GM06990 (cell line): Measurements from ENCODE around the gene ELOVL1.

Experiments
- DNase-seq: peaks from one replicate; pipeline ENCODE4 v3.0.0-alpha.2; 2011; ENCODE audit not compliant: insufficient read length; ENCODE audit errors: extremely low read depth
- H3K27me3 ChIP-seq: replicated peaks from 2 replicates; pipeline ENCODE4 v1.6.0; 2011; ENCODE audit warnings: low read length; ENCODE audit not compliant: control insufficient read depth, insufficient read depth
- H3K36me3 ChIP-seq: 2 replicates; pipeline ENCODE4 v1.5.1; 2011; ENCODE audit warnings: low read length; ENCODE audit not compliant: control insufficient read depth, insufficient read depth
- H3K4me3 ChIP-seq: replicated peaks from 2 replicates; pipeline ENCODE4 v1.5.1; 2011; ENCODE audit warnings: low read depth, mild to moderate bottlenecking, control low read depth, low read length
- TF ChIP-seq, protein P1 (sequence below): IDR thresholded peaks from 2 replicates; pipeline ENCODE4 v1.5.1; 2011; ENCODE audit warnings: low read length, control low read depth, mild to moderate bottlenecking, inconsistent platforms; ENCODE audit not compliant: insufficient read depth, poor library complexity, severe bottlenecking

ELOVL1 gene

DNA sequence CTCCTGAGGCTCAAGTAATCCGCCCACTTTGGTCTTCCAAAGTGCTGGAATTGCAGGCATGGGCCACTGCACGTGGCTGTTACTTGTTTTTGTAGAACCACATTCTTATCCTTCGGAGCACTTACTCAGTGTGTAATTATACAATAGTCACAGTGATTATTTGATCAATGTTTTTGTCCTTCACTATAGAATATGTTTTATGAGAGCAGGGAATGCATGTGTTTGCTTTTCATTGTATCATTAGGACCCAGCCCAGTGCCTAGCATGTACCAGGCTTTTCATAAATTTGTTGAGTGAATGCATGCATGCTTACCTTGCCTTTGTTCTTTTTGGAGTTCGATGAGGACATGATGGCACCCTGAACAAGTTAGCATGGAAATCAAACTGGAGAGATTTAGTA, 27.7 kb upstream of the ELOVL1 start:
- Histone ChIP-seq H3K27me3 (no peaks in the 10 kb centered on the region), H3K36me3 (peaks cover 2% of the 10 kb centered on the region; the same call in 1 of the 2 replicates), H3K4me3 (no peak overlapping the region)
- DNase-seq: no peak
- TF ChIP-seq, protein P1, sequence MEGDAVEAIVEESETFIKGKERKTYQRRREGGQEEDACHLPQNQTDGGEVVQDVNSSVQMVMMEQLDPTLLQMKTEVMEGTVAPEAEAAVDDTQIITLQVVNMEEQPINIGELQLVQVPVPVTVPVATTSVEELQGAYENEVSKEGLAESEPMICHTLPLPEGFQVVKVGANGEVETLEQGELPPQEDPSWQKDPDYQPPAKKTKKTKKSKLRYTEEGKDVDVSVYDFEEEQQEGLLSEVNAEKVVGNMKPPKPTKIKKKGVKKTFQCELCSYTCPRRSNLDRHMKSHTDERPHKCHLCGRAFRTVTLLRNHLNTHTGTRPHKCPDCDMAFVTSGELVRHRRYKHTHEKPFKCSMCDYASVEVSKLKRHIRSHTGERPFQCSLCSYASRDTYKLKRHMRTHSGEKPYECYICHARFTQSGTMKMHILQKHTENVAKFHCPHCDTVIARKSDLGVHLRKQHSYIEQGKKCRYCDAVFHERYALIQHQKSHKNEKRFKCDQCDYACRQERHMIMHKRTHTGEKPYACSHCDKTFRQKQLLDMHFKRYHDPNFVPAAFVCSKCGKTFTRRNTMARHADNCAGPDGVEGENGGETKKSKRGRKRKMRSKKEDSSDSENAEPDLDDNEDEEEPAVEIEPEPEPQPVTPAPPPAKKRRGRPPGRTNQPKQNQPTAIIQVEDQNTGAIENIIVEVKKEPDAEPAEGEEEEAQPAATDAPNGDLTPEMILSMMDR: no peak

DNA sequence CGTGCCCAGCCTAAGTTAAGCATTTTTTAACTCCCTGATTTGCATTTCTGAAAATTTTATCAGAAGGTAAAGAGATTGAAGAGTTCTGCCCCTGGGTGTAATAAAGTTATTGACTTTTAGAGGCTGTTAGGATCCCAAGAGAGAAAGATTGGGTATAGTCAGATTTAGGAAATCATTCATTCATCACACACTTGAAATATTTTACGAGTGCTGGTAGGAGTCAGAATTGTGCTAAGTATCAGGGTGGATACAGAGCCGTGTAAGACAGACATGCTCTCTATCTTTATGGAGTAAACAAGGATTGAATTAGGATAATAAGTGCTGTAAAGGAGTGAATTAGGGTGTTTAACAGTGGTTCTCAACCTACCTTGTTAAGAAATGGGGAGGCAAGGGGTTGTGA, 24.9 kb upstream of the ELOVL1 start:
- no peak for DNase-seq
- H3K4me3 ChIP-seq: no peak overlapping the region
- H3K36me3 ChIP-seq: peaks cover 2% of the 10 kb centered on the region; the same call in 1 of the 2 replicates
- H3K27me3 ChIP-seq: no peaks in the 10 kb centered on the region
- TF ChIP-seq, protein P1: no peak

DNA sequence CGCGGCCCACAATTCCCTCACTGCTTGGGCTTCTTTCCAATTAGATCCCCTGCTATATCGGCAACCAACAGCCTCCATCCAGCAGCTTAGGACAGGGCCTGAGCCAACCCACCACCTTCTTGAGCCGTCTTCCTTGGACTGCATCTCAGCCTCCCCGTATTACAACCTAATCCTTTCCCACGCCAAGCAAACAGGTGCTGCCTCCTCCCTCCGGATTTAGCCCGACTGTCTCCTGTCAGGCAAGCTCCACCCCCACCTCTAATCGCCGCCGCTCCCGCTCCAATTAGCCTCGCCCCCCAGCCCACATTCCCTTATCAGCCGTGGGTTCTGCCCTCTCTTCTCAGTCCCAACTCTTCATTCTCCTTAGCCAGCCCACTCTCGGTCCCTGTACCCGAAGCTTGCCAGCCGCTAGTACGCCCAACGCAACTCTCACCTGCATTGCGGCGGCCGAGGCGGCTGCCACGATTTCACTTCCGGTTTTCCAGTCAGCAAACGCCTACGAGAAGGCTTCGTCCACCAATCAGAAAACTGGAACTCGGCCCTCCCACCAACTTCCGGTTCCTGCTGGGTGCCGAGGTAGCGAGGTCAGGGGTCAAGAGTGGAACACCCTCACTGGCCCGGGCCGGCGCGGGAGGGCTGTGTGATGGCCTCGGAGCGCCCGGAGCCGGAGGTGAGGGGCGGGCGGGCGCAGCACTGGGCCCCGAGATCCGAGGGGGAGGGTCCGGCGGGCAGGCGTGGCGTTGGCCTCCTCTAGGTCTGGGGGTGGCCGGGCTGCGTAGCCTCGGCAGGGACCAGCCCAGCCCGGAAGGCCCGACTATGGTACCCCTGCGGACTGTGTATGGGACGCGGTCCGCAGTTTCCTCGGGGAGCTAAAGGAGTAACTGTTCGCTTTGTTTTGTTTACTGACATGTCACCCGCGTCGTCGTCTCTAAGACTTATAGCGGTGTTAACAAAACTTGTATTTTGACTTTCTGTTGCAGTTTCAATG, 21.8 kb upstream of the ELOVL1 start, which contains the start of the genes MED8 and SZT2:
MED8 (minus strand) TSS at position 475 of the 988 bp plus-strand sequence; CDS start at position 439, 36 bp downstream.
SZT2 (plus strand) TSS at position 574 of the 988 bp plus-strand sequence; CDS start at position 644, 70 bp downstream.
- DNase-seq: peak; percentile 88
- Histone ChIP-seq H3K27me3 (no peaks in the 10 kb centered on the region), H3K36me3 (peaks cover 9% of the 10 kb centered on the region), H3K4me3 (peak within 1 kb of the TSS; percentile 94)
- TF ChIP-seq, protein P1: no peak

DNA sequence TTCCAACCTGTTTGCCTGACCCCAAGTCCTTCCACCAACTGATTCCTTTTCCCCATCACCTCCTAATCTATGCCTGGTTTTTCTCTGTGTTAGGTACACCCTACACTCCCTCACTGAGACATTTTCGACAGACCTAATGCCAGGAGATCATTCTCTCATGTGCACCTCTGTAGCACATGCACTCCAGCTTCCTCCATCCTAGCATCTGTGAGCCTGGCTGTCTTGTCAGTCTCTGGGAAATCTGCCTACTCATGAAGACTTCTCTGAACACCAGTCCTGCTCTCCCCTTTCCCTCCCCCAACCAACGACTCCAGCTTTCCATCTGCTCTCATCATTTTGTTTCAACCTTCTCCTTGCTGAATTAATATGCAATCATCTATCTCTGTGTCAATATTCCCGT, 20.8 kb upstream of the ELOVL1 start:
- TF ChIP-seq, protein P1: no peak
- peaks cover 12% of the 10 kb centered on the region for H3K36me3 ChIP-seq
- no peaks in the 10 kb centered on the region for H3K27me3 ChIP-seq
- H3K4me3 ChIP-seq: peak overlapping the region; percentile 94
- DNase-seq: no peak

DNA sequence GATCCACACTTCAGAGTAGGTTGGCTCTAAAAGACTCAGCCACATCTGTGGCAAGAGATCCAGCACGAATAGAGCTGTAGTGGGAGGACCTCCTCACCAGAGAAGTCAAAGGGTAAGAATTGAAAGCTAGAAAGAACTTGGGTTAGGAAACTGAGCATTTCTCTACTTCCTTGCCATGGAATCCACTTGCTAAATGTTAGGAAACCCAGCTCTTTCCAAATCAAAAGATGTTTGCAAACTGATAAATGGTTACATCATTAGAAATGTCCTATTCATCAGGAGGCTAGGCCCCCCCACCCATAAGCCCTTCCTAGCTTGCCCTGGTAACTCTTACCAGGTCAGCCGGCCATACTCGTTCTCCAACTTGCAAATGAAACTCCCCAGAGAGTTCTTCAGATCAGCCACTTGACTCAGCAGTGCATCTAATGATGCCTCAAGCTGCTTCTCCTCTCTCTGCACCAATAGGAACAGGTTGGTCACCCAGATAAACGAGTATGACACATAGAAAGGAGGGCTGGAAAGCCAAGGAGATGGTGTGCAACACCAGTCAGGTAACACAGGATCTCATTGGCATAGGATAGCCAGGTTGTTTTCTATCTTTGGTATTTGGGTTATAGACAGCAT, 20.3 kb upstream of the ELOVL1 start:
- TF ChIP-seq, protein P1: no peak
- Histone ChIP-seq H3K4me3 (peak overlapping the region; percentile 94), H3K27me3 (no peaks in the 10 kb centered on the region), H3K36me3 (peaks cover 16% of the 10 kb centered on the region)
- no peak for DNase-seq
